ENCODE measurements around the gene B9D1.

Gene B9D1

DNA sequence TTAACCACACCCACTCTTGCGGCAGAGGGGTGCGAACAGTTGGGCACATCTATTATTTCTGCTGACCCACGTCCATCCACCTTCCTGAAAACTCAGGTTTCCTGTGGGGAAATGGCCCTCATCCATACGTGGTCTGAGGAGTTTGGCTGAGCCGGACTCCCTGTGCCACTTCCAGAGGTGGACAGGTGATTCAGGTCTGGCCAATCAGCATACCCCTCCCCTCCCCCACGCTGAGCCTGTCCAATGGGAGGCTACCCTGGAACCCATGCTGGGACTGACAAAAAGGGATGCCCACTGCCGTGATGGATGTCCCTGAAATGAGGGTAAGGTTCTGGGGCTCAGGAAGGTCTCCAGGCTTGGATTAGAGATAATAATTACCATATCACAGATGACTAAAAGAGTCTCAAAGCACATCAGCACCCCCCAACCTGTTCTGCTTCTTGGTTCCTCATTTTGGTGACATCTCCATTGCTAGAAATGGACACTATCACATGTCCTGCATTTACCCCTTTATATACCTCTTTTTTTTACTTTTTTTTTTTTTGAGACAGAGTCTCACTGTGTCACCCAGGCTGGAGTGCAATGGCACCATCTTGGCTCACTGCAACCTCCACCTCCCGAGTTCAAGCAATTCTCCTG is 10.5 kb upstream of the B9D1 start:
- TF ChIP-seq, protein P1, sequence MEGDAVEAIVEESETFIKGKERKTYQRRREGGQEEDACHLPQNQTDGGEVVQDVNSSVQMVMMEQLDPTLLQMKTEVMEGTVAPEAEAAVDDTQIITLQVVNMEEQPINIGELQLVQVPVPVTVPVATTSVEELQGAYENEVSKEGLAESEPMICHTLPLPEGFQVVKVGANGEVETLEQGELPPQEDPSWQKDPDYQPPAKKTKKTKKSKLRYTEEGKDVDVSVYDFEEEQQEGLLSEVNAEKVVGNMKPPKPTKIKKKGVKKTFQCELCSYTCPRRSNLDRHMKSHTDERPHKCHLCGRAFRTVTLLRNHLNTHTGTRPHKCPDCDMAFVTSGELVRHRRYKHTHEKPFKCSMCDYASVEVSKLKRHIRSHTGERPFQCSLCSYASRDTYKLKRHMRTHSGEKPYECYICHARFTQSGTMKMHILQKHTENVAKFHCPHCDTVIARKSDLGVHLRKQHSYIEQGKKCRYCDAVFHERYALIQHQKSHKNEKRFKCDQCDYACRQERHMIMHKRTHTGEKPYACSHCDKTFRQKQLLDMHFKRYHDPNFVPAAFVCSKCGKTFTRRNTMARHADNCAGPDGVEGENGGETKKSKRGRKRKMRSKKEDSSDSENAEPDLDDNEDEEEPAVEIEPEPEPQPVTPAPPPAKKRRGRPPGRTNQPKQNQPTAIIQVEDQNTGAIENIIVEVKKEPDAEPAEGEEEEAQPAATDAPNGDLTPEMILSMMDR (conservative IDR thresholded peaks at IDR 0.05; ENCODE audit: low read depth, low read length), result no peak
- no peak for DNase-seq (ENCODE audit: low read depth)
- H3K4me3 ChIP-seq (ENCODE audit: low read depth, low read length), result no peak overlapping the region

- no peak overlapping the region for H3K4me3 ChIP-seq (ENCODE audit: low read depth, low read length)
- DNase-seq (ENCODE audit: low read depth), result no peak
- TF ChIP-seq, protein P1 (conservative IDR thresholded peaks at IDR 0.05; ENCODE audit: low read depth, low read length), result no peak
Observed at GRCh38 chr17:19372439-19372838, 9.9 kb upstream of the B9D1 start.

DNA sequence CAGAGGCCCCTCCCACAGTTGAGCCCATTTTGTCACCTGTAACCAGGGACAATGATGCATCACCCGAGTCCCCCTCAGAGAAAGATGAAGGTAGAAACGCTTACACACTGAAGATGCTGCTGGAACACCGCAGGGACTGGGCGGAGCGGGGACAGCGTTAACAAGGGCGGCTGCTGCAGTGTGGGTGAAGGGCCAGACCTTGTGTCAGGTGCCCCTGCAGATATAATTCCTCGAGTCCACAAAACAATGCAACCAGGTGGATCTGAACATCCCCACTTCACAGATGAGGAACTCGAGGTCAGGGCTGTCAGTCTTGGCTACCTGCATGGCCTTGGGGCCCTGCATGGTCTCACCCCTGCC is 9.5 kb upstream of the B9D1 start:
- H3K4me3 ChIP-seq (ENCODE audit: low read depth, low read length), result no peak overlapping the region
- TF ChIP-seq, protein P1 (conservative IDR thresholded peaks at IDR 0.05; ENCODE audit: low read depth, low read length), result no peak
- no peak for DNase-seq (ENCODE audit: low read depth)

- DNase-seq (ENCODE audit: low read depth), result no peak
- H3K4me3 ChIP-seq (ENCODE audit: low read depth, low read length), result no peak overlapping the region
- TF ChIP-seq, protein P1 (conservative IDR thresholded peaks at IDR 0.05; ENCODE audit: low read depth, low read length), result no peak
Observed at GRCh38 chr17:19371259-19372010, 8.9 kb upstream of the B9D1 start.

DNA sequence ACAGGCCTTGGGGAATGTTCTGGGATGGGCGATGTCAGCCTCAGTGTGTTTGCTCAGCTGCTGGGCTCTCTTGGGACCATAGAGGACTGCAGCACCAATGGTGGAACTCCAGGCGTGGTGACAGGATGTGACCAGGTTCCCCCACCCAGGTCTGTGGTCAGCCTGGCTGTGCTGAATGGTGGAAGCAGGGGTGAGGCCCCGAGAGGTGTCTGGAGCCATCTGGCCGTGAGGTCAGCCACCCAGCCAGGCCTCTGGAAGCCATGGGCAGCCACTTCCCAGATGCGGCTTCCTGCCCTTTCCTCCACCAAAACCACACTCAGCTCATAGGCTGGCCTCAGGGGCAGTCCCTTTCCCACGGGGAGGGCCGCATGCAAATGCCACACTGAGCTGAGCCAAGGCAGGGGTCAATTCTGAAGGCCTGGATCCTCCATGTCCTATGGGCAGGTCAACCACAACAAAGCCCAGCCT is 8.0 kb upstream of the B9D1 start:
- DNase-seq (ENCODE audit: low read depth), result no peak
- H3K4me3 ChIP-seq (ENCODE audit: low read depth, low read length), result no peak overlapping the region

GRCh38 chr17:19369846-19370492 is 7.4 kb upstream of the B9D1 start:
- H3K4me3 ChIP-seq (ENCODE audit: low read depth, low read length), result no peak overlapping the region
- DNase-seq (ENCODE audit: low read depth), result no peak
- TF ChIP-seq, protein P1 (conservative IDR thresholded peaks at IDR 0.05; ENCODE audit: low read depth, low read length), result no peak

More for the DNA sequence above, 8.0 kb upstream of the B9D1 start:
- TF ChIP-seq, protein P1 (conservative IDR thresholded peaks at IDR 0.05; ENCODE audit: low read depth, low read length), result no peak
